ENCODE data around the gene DCP2.

Gene DCP2

GRCh38 chr5:113017881-113018635 lies 41.5 kb downstream of the DCP2 start:
- Histone ChIP-seq H3K9me3 (ENCODE audit: control insufficient read depth in 5 of 5, low read length in 5 of 5) (no peaks in the 10 kb centered on the region), H3K27me3 (ENCODE audit: control insufficient read depth in 5 of 5, insufficient read depth in 4 of 5, low read length in 5 of 5) (no peaks in the 10 kb centered on the region), H3K4me3 (ENCODE audit: low read depth in 1 of 5, low read length in 5 of 5) (no peak overlapping the region), H3K27ac (ENCODE audit: low read depth, low read length) (no peak overlapping the region), H3K36me3 (ENCODE audit: control insufficient read depth in 5 of 5, insufficient read depth in 5 of 5, low read length in 5 of 5) (peaks cover 13 to 66% (median 28%) of the 10 kb centered on the region in 5 donors), H3K4me1 (ENCODE audit: control insufficient read depth in 5 of 5, insufficient read depth in 5 of 5, low read length in 5 of 5) (peaks cover 0 to 5% (median 0%) of the 10 kb centered on the region in 5 donors), H3K9ac (ENCODE audit: low read length in 5 of 5) (no peak overlapping the region)

GRCh38 chr5:113020461-113021273 lies 44.1 kb downstream of the DCP2 start:
- Histone ChIP-seq H3K27me3 (ENCODE audit: control insufficient read depth in 5 of 5, insufficient read depth in 4 of 5, low read length in 5 of 5) (no peaks in the 10 kb centered on the region), H3K4me3 (ENCODE audit: low read depth in 1 of 5, low read length in 5 of 5) (no peak overlapping the region), H3K27ac (ENCODE audit: low read depth, low read length) (no peak overlapping the region), H3K9me3 (ENCODE audit: control insufficient read depth in 5 of 5, low read length in 5 of 5) (no peaks in the 10 kb centered on the region), H3K36me3 (ENCODE audit: control insufficient read depth in 5 of 5, insufficient read depth in 5 of 5, low read length in 5 of 5) (peaks cover 0 to 49% (median 17%) of the 10 kb centered on the region in 5 donors), H3K9ac (ENCODE audit: low read length in 5 of 5) (no peak overlapping the region), H3K4me1 (ENCODE audit: control insufficient read depth in 5 of 5, insufficient read depth in 5 of 5, low read length in 5 of 5) (peaks cover 0 to 5% (median 0%) of the 10 kb centered on the region in 5 donors)

GRCh38 chr5:113022661-113023060 lies 46.1 kb downstream of the DCP2 start:
- Histone ChIP-seq H3K27me3 (ENCODE audit: control insufficient read depth in 5 of 5, insufficient read depth in 4 of 5, low read length in 5 of 5) (no peaks in the 10 kb centered on the region), H3K27ac (ENCODE audit: low read depth, low read length) (no peak overlapping the region), H3K9me3 (ENCODE audit: control insufficient read depth in 5 of 5, low read length in 5 of 5) (no peaks in the 10 kb centered on the region), H3K36me3 (ENCODE audit: control insufficient read depth in 5 of 5, insufficient read depth in 5 of 5, low read length in 5 of 5) (peaks cover 17 to 55% (median 35%) of the 10 kb centered on the region in 5 donors), H3K4me1 (ENCODE audit: control insufficient read depth in 5 of 5, insufficient read depth in 5 of 5, low read length in 5 of 5) (peaks cover 0 to 5% (median 0%) of the 10 kb centered on the region in 5 donors), H3K4me3 (ENCODE audit: low read depth in 1 of 5, low read length in 5 of 5) (no peak overlapping the region), H3K9ac (ENCODE audit: low read length in 5 of 5) (no peak overlapping the region)

DNA sequence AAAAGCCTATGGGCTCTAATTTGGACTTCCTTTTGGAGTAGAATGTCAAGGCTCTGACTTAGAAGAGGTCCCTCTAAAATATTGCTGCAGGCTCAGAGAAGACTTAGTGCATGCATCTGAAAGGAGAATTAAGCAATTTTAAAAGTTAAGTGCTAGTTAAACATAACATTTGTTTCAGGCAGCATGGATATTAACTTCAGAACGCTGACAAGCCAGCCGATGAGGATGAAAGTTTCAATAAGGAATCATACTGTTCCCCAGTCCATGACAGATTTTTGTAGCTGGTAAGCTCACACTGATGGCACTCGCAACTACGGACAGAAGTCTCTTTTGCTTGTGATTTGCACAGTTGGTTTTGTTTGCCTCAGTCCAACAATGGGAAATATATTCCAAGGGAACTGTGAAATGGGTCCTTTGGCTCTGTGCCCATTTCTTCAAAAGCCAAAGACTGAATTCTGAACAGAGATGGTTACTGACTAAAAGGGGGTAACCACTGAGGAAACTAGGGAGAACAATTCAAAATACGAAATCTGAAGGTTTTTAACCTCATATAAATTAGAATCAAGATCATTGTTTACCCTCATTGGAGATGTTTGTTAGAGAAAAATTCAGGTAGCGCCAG lies 47.6 kb downstream of the DCP2 start:
- Histone ChIP-seq H3K27me3 (ENCODE audit: control insufficient read depth in 5 of 5, insufficient read depth in 4 of 5, low read length in 5 of 5) (no peaks in the 10 kb centered on the region), H3K9me3 (ENCODE audit: control insufficient read depth in 5 of 5, low read length in 5 of 5) (no peaks in the 10 kb centered on the region), H3K4me1 (ENCODE audit: control insufficient read depth in 5 of 5, insufficient read depth in 5 of 5, low read length in 5 of 5) (peaks cover 0 to 5% (median 0%) of the 10 kb centered on the region in 5 donors), H3K36me3 (ENCODE audit: control insufficient read depth in 5 of 5, insufficient read depth in 5 of 5, low read length in 5 of 5) (peaks cover 26 to 56% (median 39%) of the 10 kb centered on the region in 5 donors), H3K27ac (ENCODE audit: low read depth, low read length) (no peak overlapping the region), H3K9ac (ENCODE audit: low read length in 5 of 5) (no peak overlapping the region), H3K4me3 (ENCODE audit: low read depth in 1 of 5, low read length in 5 of 5) (no peak overlapping the region)

- peaks cover 26 to 56% (median 31%) of the 10 kb centered on the region in 5 donors for H3K36me3 ChIP-seq (ENCODE audit: control insufficient read depth in 5 of 5, insufficient read depth in 5 of 5, low read length in 5 of 5)
These were observed 49.0 kb downstream of the DCP2 start for GRCh38 chr5:113025596-113025995.

DNA sequence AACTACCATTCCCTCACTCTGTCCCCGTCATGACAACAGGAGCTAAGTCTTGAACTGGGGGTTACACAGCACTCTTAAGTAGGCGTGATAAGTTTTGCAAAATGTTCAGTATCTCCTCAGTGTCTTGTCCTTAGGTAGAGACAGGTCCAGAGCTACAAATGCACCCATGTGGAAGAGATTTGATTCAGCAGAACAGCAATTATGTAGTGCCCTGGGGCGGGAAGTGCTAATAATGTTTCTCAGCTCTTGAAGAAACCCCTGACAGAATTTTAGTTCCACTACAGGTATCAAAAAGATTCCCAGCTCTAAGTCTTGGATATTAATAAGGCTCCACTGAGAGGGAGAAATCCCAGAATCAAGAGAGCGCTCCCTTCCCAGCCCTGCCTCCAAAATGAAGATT lies 49.6 kb downstream of the DCP2 start:
- peaks cover 0 to 8% (median 7%) of the 10 kb centered on the region in 5 donors for H3K4me1 ChIP-seq (ENCODE audit: control insufficient read depth in 5 of 5, insufficient read depth in 5 of 5, low read length in 5 of 5)
- no peak overlapping the region for H3K27ac ChIP-seq (ENCODE audit: low read depth, low read length)
- H3K9me3 ChIP-seq (ENCODE audit: control insufficient read depth in 5 of 5, low read length in 5 of 5), result no peaks in the 10 kb centered on the region
- no peak overlapping the region for H3K4me3 ChIP-seq (ENCODE audit: low read depth in 1 of 5, low read length in 5 of 5)
- H3K27me3 ChIP-seq (ENCODE audit: control insufficient read depth in 5 of 5, insufficient read depth in 4 of 5, low read length in 5 of 5), result no peaks in the 10 kb centered on the region
- no peak overlapping the region for H3K9ac ChIP-seq (ENCODE audit: low read length in 5 of 5)
- H3K36me3 ChIP-seq (ENCODE audit: control insufficient read depth in 5 of 5, insufficient read depth in 5 of 5, low read length in 5 of 5), result peaks cover 26 to 52% (median 28%) of the 10 kb centered on the region in 5 donors

More at GRCh38 chr5:113025596-113025995, 49.0 kb downstream of the DCP2 start:
- Histone ChIP-seq H3K4me3 (ENCODE audit: low read depth in 1 of 5, low read length in 5 of 5) (no peak overlapping the region), H3K9me3 (ENCODE audit: control insufficient read depth in 5 of 5, low read length in 5 of 5) (no peaks in the 10 kb centered on the region), H3K9ac (ENCODE audit: low read length in 5 of 5) (no peak overlapping the region), H3K27ac (ENCODE audit: low read depth, low read length) (no peak overlapping the region), H3K4me1 (ENCODE audit: control insufficient read depth in 5 of 5, insufficient read depth in 5 of 5, low read length in 5 of 5) (peaks cover 0 to 8% (median 5%) of the 10 kb centered on the region in 5 donors), H3K27me3 (ENCODE audit: control insufficient read depth in 5 of 5, insufficient read depth in 4 of 5, low read length in 5 of 5) (no peaks in the 10 kb centered on the region)

DNA sequence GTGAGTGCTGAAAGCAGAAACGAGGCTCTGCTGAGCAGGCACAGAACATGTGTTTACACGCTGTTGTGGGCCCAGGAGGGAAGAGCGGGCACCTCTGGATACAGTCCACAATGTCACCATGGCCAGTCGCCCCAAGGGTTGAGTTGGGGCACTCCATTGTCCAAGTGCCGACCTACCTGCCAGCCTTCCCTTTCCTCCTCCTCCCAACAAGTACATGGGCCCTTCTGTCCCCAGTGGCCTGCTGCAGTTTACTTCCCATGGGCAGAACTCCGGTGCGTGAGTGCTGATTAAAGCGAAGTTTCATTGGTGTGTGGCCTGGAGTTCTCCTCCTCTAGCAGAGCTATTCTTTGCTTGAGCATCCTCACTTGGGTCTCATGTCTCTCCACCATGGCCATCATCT lies 50.4 kb downstream of the DCP2 start:
- no peak overlapping the region for H3K4me3 ChIP-seq (ENCODE audit: low read depth in 1 of 5, low read length in 5 of 5)
- no peaks in the 10 kb centered on the region for H3K27me3 ChIP-seq (ENCODE audit: control insufficient read depth in 5 of 5, insufficient read depth in 4 of 5, low read length in 5 of 5)
- peaks cover 0 to 9% (median 8%) of the 10 kb centered on the region in 5 donors for H3K4me1 ChIP-seq (ENCODE audit: control insufficient read depth in 5 of 5, insufficient read depth in 5 of 5, low read length in 5 of 5)
- H3K27ac ChIP-seq (ENCODE audit: low read depth, low read length), result no peak overlapping the region
- no peaks in the 10 kb centered on the region for H3K9me3 ChIP-seq (ENCODE audit: control insufficient read depth in 5 of 5, low read length in 5 of 5)
- H3K9ac ChIP-seq (ENCODE audit: low read length in 5 of 5), result no peak overlapping the region
- H3K36me3 ChIP-seq (ENCODE audit: control insufficient read depth in 5 of 5, insufficient read depth in 5 of 5, low read length in 5 of 5), result peaks cover 26 to 52% (median 28%) of the 10 kb centered on the region in 5 donors

DNA sequence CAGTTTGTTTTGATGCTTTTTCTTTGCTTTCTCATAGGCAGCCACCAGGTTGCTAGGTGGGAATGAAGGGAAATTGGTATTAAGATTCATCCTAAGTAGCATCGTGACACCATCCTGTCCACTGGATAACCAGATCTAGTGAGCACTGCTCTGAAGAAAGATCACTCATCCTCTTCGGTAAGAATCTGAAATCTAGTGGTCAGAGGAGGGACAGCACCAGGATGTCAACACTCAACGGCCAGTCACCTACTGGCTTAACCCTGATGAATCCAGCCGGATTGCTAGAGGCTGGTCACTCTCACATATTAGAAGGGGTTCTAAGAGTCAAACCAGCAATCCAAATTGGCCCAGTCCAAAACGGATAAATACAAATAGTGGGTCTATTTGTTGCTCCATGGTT lies 50.8 kb downstream of the DCP2 start:
- Histone ChIP-seq H3K36me3 (ENCODE audit: control insufficient read depth in 5 of 5, insufficient read depth in 5 of 5, low read length in 5 of 5) (peaks cover 26 to 51% (median 27%) of the 10 kb centered on the region in 5 donors), H3K27ac (ENCODE audit: low read depth, low read length) (no peak overlapping the region)

DNA sequence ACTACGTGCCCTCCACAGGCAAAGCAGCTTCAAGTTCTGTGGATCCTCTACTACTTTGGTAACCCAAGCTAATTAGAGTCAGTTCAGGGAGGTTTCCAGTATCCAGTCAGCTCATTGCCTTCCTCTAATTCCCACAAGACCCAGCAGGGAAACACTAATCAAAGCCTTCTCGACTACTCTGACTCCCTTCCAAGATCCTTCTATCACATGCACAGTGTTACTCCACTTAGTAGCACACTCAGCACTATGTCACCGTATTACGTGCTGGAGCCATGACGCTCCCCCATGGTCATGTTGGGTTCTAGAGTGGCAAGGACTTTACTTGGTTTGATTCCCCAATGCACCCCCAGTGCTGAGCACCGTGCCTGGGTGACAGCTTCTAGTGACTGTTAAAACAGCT lies 53.0 kb downstream of the DCP2 start:
- Histone ChIP-seq H3K9me3 (ENCODE audit: control insufficient read depth in 5 of 5, low read length in 5 of 5) (no peaks in the 10 kb centered on the region), H3K4me1 (ENCODE audit: control insufficient read depth in 5 of 5, insufficient read depth in 5 of 5, low read length in 5 of 5) (peaks cover 0 to 20% (median 17%) of the 10 kb centered on the region in 5 donors), H3K9ac (ENCODE audit: low read length in 5 of 5) (no peak overlapping the region), H3K27ac (ENCODE audit: low read depth, low read length) (no peak overlapping the region), H3K27me3 (ENCODE audit: control insufficient read depth in 5 of 5, insufficient read depth in 4 of 5, low read length in 5 of 5) (no peaks in the 10 kb centered on the region), H3K4me3 (ENCODE audit: low read depth in 1 of 5, low read length in 5 of 5) (peak overlapping the region in 1 of 5 donors; percentile 26), H3K36me3 (ENCODE audit: control insufficient read depth in 5 of 5, insufficient read depth in 5 of 5, low read length in 5 of 5) (peaks cover 15 to 45% (median 31%) of the 10 kb centered on the region in 5 donors)

More for the DNA sequence above, 50.8 kb downstream of the DCP2 start:
- no peak overlapping the region for H3K9ac ChIP-seq (ENCODE audit: low read length in 5 of 5)
- no peaks in the 10 kb centered on the region for H3K9me3 ChIP-seq (ENCODE audit: control insufficient read depth in 5 of 5, low read length in 5 of 5)
- H3K4me3 ChIP-seq (ENCODE audit: low read depth in 1 of 5, low read length in 5 of 5), result no peak overlapping the region
- H3K27me3 ChIP-seq (ENCODE audit: control insufficient read depth in 5 of 5, insufficient read depth in 4 of 5, low read length in 5 of 5), result no peaks in the 10 kb centered on the region
- peaks cover 0 to 9% (median 8%) of the 10 kb centered on the region in 5 donors for H3K4me1 ChIP-seq (ENCODE audit: control insufficient read depth in 5 of 5, insufficient read depth in 5 of 5, low read length in 5 of 5)

Data from subcutaneous abdominal adipose tissue (tissue), 5 donors.